ENCODE results near the gene VOPP1.
"Not testable (repeated sequence)": the region's sequence is repeated elsewhere in the genome, so short reads cannot be mapped to it uniquely, and the experiment has no call there.

The VOPP1 gene

DNA sequence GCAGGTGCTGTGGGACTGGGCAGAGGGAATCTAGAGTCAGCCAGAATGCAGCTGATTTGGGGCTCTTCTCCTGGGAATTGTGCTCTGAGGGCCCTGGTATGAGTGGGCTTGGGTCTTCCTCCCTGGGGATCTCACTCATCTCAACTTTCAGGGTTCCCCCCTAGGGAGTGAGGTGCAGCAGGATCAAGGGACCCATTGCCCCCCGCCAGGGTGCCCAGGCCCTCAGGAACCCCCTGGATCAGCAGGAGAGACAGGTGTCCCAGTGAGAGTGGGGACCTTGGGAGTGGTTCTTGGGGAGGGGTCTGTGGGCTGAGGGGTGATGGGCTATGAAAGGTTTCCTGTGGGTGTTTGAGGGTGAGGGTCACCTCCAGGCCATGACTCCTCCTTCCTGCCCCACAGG lies 17.6 kb upstream of the VOPP1 start:
- FAIRE-seq (no peak), DNase-seq (ENCODE audit: insufficient read length, low spot score) (no peak)
- TF ChIP-seq, protein P1, sequence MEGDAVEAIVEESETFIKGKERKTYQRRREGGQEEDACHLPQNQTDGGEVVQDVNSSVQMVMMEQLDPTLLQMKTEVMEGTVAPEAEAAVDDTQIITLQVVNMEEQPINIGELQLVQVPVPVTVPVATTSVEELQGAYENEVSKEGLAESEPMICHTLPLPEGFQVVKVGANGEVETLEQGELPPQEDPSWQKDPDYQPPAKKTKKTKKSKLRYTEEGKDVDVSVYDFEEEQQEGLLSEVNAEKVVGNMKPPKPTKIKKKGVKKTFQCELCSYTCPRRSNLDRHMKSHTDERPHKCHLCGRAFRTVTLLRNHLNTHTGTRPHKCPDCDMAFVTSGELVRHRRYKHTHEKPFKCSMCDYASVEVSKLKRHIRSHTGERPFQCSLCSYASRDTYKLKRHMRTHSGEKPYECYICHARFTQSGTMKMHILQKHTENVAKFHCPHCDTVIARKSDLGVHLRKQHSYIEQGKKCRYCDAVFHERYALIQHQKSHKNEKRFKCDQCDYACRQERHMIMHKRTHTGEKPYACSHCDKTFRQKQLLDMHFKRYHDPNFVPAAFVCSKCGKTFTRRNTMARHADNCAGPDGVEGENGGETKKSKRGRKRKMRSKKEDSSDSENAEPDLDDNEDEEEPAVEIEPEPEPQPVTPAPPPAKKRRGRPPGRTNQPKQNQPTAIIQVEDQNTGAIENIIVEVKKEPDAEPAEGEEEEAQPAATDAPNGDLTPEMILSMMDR (IDR thresholded peaks at IDR 0.05; ENCODE audit: insufficient read depth, missing control alignments) = no peak

GRCh38 chr7:55588976-55589604 lies 16.8 kb upstream of the VOPP1 start:
- TF ChIP-seq, protein P1 (IDR thresholded peaks at IDR 0.05; ENCODE audit: insufficient read depth, missing control alignments) = no peak
- no peak for FAIRE-seq

DNA sequence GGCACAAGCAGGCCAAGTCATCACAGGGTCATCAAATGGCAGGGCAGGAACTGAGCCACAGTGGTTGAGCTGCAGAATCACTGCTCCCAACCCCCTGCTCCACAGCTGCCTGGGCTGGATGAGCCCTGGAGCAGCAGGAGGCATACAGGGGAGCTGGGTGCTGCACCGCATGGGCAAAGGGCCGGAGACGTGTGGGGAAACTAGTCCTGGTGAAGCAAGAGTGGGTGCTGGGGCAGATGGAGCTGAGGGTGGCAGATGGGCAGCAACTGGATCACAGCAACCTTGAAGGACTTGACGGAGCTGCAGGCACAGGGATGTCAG lies 16.0 kb upstream of the VOPP1 start:
- DNase-seq (ENCODE audit: insufficient read length, low spot score) (no peak), FAIRE-seq (no peak)
- TF ChIP-seq, protein P1 (IDR thresholded peaks at IDR 0.05; ENCODE audit: insufficient read depth, missing control alignments) = no peak

More at GRCh38 chr7:55588976-55589604, 16.8 kb upstream of the VOPP1 start:
- DNase-seq (ENCODE audit: insufficient read length, low spot score) = no peak

DNA sequence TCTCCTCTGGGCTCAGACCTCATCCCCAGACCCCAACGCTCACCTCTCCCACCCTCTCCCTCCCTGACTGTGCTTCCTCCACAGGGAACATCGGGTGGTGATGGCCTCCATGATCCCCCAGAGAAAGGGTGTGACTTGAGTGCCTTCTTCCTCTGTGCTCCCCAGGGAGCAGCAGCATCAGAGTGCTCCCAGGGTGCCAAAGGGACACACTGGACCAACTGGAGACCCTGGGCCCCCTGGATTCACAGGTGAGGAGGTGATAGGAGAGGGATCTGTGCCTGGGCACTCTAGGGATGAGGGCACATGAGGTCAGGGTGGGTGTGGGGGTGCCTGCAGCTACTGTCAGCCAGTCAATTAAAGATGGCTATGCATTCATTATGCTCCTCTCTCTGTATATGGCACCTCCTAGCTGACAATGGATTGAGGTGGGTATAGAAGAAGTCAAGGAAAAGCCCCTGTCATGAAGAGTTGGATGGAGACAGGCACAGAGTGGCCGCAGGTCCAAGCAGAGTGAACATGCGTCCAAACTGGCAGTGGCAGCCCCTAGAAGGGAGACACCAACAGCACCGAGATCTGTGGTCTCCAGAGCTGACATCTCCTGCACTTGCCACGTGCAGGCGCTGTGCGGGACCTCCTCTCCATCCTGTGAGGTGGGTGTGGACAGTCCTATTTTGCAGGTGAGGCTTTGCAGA lies 15.5 kb upstream of the VOPP1 start:
- FAIRE-seq (no peak), DNase-seq (ENCODE audit: insufficient read length, low spot score) (no peak)
- TF ChIP-seq, protein P1 (IDR thresholded peaks at IDR 0.05; ENCODE audit: insufficient read depth, missing control alignments) = no peak

DNA sequence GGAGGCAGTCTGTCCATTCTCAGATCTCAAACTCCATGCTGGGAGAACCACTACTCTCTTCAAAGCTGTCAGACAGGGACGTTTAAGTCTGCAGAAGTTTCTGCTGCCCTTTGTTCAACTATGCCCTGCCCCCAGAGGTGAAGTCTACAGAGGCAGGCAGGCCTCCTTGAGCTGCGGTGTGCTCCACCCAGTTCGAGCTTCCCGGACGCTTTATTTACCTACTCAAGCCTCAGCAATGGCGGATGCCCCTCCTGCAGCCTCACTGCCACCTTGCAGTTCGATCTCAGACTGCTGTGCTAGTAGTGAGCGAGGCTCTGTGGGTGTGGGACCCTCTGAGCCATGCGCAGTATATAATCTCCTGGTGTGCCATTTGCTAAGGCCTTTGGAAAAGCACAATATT lies 10.4 kb upstream of the VOPP1 start:
- DNase-seq (ENCODE audit: insufficient read length, low spot score); FAIRE-seq: not testable (repeated sequence)

GRCh38 chr7:55576753-55577152 lies 4.5 kb upstream of the VOPP1 start:
- DNase-seq (ENCODE audit: insufficient read length, low spot score) = no peak
- TF ChIP-seq, protein P1 (IDR thresholded peaks at IDR 0.05; ENCODE audit: insufficient read depth, missing control alignments) = no peak

DNA sequence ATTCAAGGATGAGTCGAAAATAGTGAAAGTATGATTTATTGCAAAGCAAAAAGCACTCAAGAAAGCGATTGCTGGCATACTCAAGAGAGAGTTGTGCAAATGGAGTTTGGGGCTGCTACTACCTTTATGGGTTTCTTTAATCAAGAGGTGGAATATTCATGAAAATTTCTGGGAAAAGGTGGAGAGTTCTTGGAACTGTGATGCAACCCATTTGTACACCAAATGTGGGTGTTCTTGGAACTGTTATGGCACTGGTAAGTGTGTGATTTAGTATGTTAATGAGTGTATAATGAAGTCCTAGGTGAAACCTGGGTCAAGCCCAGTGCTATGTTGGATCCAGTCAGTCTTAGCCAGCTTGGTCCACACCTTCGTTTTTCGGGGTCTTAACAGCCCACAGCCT lies 3.4 kb upstream of the VOPP1 start:
- TF ChIP-seq, protein P1 (IDR thresholded peaks at IDR 0.05; ENCODE audit: insufficient read depth, missing control alignments) = no peak
- no peak for FAIRE-seq
- no peak for DNase-seq (ENCODE audit: insufficient read length, low spot score)

More at GRCh38 chr7:55576753-55577152, 4.5 kb upstream of the VOPP1 start:
- no peak for FAIRE-seq
